OCI-LY3 (cell line): ENCODE results near the gene ANK3.

Source experiments
- CTCF ChIP-seq: fragments of 200-600, 300-600 bp; sonication (generic); IDR thresholded peaks from 2 replicates; pipeline ENCODE4 v1.5.1; 2014; ENCODE audit warnings: antibody characterized with exemption, low read length, low read depth
- EZH2phosphoT487 ChIP-seq: fragments of 200-600 bp; shearing (Covaris generic); IDR thresholded peaks from 2 replicates; pipeline ENCODE4 v1.6.1; 2018; ENCODE audit warnings: antibody characterized with exemption, mixed run types, low read depth

- TF ChIP-seq CTCF (no peak), EZH2phosphoT487 (no peak)
Measured at GRCh38 chr10:60176925-60177324, 212.8 kb downstream of the ANK3 start.
